Subcutaneous adipose tissue (tissue), 4 donors: Measurements from ENCODE around the gene MAGI1. TPM values are rescaled to one million over a fixed set of nuclear protein-coding genes. Genes with fewer than 3 reads are reported as not detected.

Experiments
- total RNA-seq, 4 donors: library from RNA; depleted of rRNA; stranded (reverse); fragments of >200 nt; gene quantifications; one replicate each; pipeline ENCODE4 v1.1.0, GENCODE V29; 2016
- TF ChIP-seq, protein P1 (sequence below): fragments of 450-650 bp; IDR thresholded peaks from one replicate; pipeline ENCODE4 v1.5.1; 2016; ENCODE audit warnings: low read depth, mild to moderate bottlenecking, control low read depth, antibody characterized with exemption, moderate library complexity

MAGI1 gene
- total RNA-seq, 4 donors from 2014 or later, result 15.3 to 56.9 (median 35.4) TPM

DNA sequence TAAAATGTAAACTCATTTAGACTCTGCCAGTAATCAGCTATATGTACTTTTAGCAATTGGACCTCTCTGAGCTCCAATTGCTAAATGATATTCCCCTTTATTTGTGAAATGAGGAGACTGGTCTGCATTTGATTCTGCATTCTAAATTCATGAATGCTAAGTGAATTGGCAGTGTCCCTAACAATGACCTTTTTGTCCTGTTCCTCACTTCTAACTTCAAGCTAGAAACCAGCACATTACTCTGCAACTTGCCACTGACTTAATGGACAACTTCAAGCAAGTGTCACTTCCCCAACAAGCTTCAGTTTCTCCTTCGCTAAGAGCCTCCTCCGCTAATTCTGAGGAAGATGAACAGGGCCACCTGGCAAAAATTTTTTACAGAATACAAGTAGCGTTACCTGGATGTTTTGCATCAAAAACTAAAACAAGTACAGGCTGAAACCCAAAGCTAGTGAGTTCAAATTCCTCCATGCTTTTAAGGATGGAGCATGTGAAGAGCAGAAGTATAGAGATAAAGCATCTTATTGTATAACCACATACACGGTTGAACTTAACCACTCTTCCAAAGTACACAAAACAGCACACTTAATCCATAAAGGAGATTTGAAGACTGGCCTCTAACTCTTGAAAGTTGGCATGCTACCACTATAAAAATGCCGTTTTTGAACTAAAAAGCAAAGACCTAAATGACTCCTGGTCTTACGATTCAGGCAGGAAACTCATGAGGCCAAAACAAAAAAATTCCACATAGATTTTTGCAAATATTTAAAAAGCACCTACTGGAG is 207.6 kb downstream of the MAGI1 start:
- TF ChIP-seq, protein P1, sequence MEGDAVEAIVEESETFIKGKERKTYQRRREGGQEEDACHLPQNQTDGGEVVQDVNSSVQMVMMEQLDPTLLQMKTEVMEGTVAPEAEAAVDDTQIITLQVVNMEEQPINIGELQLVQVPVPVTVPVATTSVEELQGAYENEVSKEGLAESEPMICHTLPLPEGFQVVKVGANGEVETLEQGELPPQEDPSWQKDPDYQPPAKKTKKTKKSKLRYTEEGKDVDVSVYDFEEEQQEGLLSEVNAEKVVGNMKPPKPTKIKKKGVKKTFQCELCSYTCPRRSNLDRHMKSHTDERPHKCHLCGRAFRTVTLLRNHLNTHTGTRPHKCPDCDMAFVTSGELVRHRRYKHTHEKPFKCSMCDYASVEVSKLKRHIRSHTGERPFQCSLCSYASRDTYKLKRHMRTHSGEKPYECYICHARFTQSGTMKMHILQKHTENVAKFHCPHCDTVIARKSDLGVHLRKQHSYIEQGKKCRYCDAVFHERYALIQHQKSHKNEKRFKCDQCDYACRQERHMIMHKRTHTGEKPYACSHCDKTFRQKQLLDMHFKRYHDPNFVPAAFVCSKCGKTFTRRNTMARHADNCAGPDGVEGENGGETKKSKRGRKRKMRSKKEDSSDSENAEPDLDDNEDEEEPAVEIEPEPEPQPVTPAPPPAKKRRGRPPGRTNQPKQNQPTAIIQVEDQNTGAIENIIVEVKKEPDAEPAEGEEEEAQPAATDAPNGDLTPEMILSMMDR, result no peak

GRCh38 chr3:65829228-65829627 is 209.5 kb downstream of the MAGI1 start:
- TF ChIP-seq, protein P1, result no peak

- TF ChIP-seq, protein P1, result no peak
Observed at GRCh38 chr3:65828706-65829105, 210.0 kb downstream of the MAGI1 start.

DNA sequence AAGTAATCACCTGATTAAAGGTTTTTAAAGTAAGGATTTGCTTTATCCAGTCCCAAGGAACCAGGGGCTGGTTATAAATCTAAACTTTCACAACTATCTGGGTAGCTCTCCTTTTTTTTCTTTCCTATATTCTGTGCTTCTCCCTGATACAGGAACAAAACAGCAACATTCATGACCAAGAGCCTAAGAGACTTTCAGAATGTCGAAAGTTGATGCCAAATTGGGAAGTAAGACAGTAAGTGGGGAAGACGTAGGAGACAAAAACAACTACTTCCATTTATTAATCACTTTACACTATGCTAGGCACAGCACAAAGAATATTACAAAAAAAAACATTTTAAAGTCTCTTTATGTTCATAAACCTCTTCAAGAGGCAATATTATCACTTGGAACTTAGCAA is 211.6 kb downstream of the MAGI1 start:
- TF ChIP-seq, protein P1, result no peak

DNA sequence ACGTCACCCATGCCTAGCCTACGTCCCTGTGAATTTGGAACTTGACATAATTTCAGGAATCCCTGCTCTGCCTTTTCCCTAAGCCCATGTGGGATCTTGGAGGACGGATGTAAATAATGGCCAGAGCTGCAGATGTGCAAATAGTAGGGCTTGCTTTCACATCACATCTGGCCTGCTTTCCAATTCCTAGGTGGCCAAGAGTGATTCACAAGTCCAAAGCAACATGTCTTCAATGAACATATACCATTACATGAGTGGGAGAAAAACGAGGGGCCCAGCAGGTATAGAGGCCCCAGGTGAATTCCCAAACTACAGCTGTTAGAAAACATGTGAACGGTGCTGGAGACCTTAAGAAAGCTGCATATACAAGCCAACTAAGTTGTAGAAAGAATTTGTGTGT is 214.6 kb downstream of the MAGI1 start:
- TF ChIP-seq, protein P1, result no peak

GRCh38 chr3:65820600-65820999 is 218.1 kb downstream of the MAGI1 start:
- TF ChIP-seq, protein P1, result no peak

- TF ChIP-seq, protein P1, result no peak
Observed at GRCh38 chr3:65819896-65820295, 218.8 kb downstream of the MAGI1 start.
